CD4-positive, alpha-beta T cell treated with Interleukin-21 for 1 hour (primary cell): ENCODE data around the gene KCNMB2.

ENCODE experiments used
- DNase-seq: peaks from one replicate; pipeline ENCODE4 v3.0.0-alpha.2; 2020

The KCNMB2 gene

GRCh38 chr3:178663201-178663934 lies 127.1 kb downstream of the KCNMB2 start:
- DNase-seq, result no peak

GRCh38 chr3:178665747-178666146 lies 129.5 kb downstream of the KCNMB2 start:
- DNase-seq, result no peak

- no peak for DNase-seq
Measured at GRCh38 chr3:178669022-178669601, 132.9 kb downstream of the KCNMB2 start.

- no peak for DNase-seq
Measured at GRCh38 chr3:178669758-178670157, 133.5 kb downstream of the KCNMB2 start.

GRCh38 chr3:178671377-178671776 lies 135.1 kb downstream of the KCNMB2 start:
- DNase-seq, result no peak

GRCh38 chr3:178671791-178672190 lies 135.6 kb downstream of the KCNMB2 start:
- no peak for DNase-seq

- no peak for DNase-seq
Measured at GRCh38 chr3:178672275-178672674, 136.0 kb downstream of the KCNMB2 start.

GRCh38 chr3:178673529-178673928 lies 137.3 kb downstream of the KCNMB2 start:
- DNase-seq, result no peak

GRCh38 chr3:178676077-178676476 lies 139.8 kb downstream of the KCNMB2 start:
- DNase-seq, result no peak

GRCh38 chr3:178676942-178677790 lies 140.9 kb downstream of the KCNMB2 start:
- DNase-seq, result no peak

- no peak for DNase-seq
Measured at GRCh38 chr3:178677961-178678360, 141.7 kb downstream of the KCNMB2 start.

- no peak for DNase-seq
Measured at GRCh38 chr3:178680037-178680436, 143.8 kb downstream of the KCNMB2 start.

GRCh38 chr3:178680489-178680888 lies 144.3 kb downstream of the KCNMB2 start:
- DNase-seq, result no peak

- DNase-seq, result no peak
Measured at GRCh38 chr3:178684881-178685590, 148.8 kb downstream of the KCNMB2 start.

- no peak for DNase-seq
Measured at GRCh38 chr3:178685591-178685906, 149.3 kb downstream of the KCNMB2 start.

GRCh38 chr3:178686826-178687225 lies 150.6 kb downstream of the KCNMB2 start:
- no peak for DNase-seq

- DNase-seq, result no peak
Measured at GRCh38 chr3:178690571-178690970, 154.3 kb downstream of the KCNMB2 start.

GRCh38 chr3:178699364-178699763 lies 163.1 kb downstream of the KCNMB2 start:
- DNase-seq, result no peak

GRCh38 chr3:178699810-178700209 lies 163.6 kb downstream of the KCNMB2 start:
- no peak for DNase-seq

- DNase-seq, result no peak
Measured at GRCh38 chr3:178703268-178703975, 167.2 kb downstream of the KCNMB2 start.

- no peak for DNase-seq
Measured at GRCh38 chr3:178705925-178706324, 169.7 kb downstream of the KCNMB2 start.

- no peak for DNase-seq
Measured at GRCh38 chr3:178706411-178706810, 170.2 kb downstream of the KCNMB2 start.
